Caki2 (cell line): ENCODE results near the gene GABRA4. TPM values are rescaled to one million over a fixed set of nuclear protein-coding genes. Genes with fewer than 3 reads are reported as not detected.

Source experiments
- DNase-seq: peaks from one replicate; pipeline ENCODE4 v3.0.0-alpha.2; 2015; ENCODE audit warnings: low read depth
- in situ Hi-C: cut with HindIII; loops from 2 replicates; pipeline ENCODE4 v1.10.0; 2016; ENCODE audit warnings: low sequenced_read_pairs, low pct_unique_long_range_greater_than_20kb, mixed read lengths
- total RNA-seq: library from RNA; depleted of rRNA; stranded (reverse); fragments of >200 nt; shearing (Covaris generic); gene quantifications from 2 replicates; pipeline ENCODE4 v1.2.3, GENCODE V29; 2014; ENCODE audit warnings: low replicate concordance

Gene GABRA4
- total RNA-seq, 1 experiment from 2014 or later, result not detected

DNA sequence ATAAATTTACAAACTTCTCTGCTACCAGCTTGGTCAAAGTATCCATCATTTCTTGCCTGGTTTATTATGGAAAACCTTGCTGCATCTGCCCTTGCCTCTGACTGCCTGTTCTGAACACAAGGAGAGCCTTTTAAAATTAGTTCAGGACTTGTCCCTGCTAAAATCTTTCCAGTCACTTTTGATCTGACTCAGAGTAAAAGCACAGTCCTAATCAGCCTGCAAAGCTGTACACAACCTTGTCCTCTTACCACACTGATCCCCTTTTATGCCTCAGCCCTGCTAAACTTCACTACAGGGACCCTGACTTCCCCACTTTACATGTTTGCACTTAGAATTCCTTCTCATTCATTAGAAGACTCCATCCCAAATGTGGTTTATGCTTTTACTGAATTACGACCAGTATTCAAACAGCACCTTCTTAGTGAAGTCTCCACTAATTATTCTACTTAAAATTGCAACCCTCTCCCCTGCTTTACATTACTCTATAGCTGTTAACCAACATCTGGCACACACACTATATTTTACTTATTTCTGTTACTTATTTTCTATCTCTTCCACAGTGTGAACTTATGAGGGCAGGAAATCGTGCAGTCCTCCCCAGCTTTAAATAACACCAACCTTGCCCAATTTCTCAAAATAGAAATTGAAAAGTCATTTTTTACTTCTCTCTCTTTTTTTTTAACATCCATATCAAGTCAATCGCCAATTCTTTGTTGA, 6.3 kb downstream of the GABRA4 start:
- no peak for DNase-seq
- in situ Hi-C loops, result no loop called here

DNA sequence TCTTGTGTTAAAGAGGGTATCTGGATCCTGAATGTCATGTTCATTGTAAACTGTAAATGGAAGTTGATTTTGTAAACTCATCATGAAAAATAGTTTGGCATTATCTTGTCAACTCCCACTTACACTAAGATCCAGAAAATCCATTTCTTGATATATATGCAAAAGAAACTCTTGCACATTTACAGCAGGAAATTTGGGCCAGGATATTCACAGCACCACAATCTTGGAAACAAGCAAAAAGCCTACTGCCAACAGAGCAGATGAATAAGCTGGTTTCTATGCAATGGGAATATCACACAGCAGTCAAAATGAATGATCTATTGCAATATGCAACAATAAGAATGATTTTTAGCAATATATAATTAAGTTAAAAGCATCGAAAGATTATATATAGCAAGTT, 8.6 kb downstream of the GABRA4 start:
- in situ Hi-C loops, result no loop called here
- no peak for DNase-seq

GRCh38 chr4:46980851-46981250, 12.5 kb downstream of the GABRA4 start:
- in situ Hi-C loops, result no loop called here
- no peak for DNase-seq

GRCh38 chr4:46979726-46980125, 13.7 kb downstream of the GABRA4 start:
- no peak for DNase-seq
- in situ Hi-C loops, result no loop called here

GRCh38 chr4:46979283-46979682, 14.1 kb downstream of the GABRA4 start:
- in situ Hi-C loops, result no loop called here
- DNase-seq, result no peak

DNA sequence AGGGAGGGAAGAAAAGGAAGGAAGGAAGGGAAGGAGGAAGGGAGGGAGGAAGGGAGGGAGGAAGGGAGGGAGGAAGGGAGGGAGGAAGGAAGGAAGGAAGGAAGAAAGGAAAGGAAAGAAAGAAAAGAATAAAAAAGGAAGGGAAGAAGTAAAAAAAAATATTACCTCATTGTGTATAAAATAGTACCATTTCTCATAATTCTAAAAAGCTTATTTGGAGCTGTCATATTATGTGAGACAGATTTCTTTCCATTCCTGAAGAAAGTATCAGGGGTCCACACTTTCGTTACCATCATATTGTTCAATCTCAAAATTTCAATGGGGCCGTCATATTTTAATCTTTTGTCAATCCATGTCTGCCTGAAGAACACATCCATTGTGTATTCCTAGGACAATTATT, 16.1 kb downstream of the GABRA4 start:
- in situ Hi-C loops, result no loop called here
- no peak for DNase-seq

GRCh38 chr4:46975812-46976553, 17.4 kb downstream of the GABRA4 start:
- in situ Hi-C loops, result no loop called here
- no peak for DNase-seq

- in situ Hi-C loops, result no loop called here
- no peak for DNase-seq
Observed at GRCh38 chr4:46974891-46975543, 18.4 kb downstream of the GABRA4 start.

- no peak for DNase-seq
- in situ Hi-C loops, result no loop called here
Observed at GRCh38 chr4:46968847-46969246, 24.5 kb downstream of the GABRA4 start.

- in situ Hi-C loops, result no loop called here
- DNase-seq, result no peak
Observed at GRCh38 chr4:46967631-46968030, 25.8 kb downstream of the GABRA4 start.

DNA sequence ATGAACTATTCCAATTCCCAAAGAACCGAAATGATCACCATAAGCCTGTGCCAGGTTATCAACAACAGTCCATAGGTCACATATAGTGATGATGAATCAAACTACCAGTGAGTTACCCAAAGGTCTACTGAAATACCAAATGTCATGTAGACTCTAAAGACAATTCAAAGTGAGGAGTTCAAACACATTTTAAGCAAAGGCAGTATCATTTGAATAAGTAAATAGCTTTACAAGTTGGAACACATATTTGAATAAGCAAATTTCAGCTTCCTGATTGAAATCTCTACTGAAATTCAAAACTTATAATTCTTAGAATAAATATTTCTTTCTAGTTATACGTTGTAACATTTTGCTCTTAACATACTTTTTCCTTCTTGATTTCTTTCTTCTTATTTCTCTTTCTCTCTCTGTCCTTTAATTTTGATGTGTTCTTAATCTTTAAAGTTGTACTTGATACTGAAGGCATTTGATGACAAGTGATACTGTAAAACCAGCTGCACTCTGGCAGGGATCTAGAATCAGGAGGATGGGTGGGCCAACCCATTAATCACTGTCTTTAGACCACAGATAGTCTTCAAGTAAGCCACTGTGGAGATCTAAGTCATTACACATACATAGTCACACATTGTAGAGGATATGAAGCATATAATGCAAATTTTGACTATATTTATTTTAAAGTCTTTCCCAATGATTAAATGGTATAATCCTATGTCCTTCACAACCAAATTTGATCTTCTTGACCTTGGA, 34.5 kb downstream of the GABRA4 start:
- in situ Hi-C loops, result no loop called here

DNA sequence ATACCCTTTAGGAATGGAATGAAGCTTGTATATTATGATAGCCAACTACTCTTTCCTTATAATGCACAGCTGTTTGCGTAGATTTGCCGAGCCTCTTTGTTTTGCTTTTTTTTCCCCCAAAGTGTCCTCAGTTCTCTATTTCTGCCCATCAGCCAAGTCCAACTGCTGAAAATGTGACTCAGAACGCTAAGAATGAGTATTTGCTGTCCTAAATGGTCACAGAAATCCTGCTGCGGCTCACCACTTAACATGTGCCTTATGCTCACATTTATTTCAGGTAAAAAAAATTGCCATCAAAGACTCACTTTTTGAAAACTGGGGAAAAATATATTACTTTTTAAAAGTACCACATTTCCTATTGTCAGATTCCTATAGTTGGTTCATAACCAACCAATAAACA, 36.9 kb downstream of the GABRA4 start:
- DNase-seq, result no peak

More for the DNA sequence above, 34.5 kb downstream of the GABRA4 start:
- DNase-seq, result no peak

DNA sequence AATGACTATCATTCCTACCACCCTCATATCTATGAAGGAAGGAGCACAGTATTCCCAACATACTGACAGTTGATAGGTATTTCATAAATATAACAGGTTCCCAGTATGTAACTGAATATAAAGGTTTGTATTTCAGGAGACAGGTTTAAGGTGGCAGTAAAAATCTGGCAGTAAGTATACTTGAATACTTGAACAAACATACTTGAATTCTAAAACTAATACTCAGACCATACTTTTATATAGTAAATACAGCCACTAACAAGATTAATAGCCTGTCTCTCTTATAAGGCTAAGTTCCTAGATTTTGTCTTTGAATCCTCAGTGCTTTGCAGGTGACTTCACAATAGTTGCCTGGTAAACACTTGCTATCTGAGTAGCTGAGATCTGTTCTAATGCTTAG, 37.8 kb downstream of the GABRA4 start:
- no peak for DNase-seq
- in situ Hi-C loops, result no loop called here

More for the DNA sequence above, 36.9 kb downstream of the GABRA4 start:
- in situ Hi-C loops, result no loop called here

- DNase-seq, result no peak
- in situ Hi-C loops, result no loop called here
Observed at GRCh38 chr4:46954643-46955042, 38.7 kb downstream of the GABRA4 start.

DNA sequence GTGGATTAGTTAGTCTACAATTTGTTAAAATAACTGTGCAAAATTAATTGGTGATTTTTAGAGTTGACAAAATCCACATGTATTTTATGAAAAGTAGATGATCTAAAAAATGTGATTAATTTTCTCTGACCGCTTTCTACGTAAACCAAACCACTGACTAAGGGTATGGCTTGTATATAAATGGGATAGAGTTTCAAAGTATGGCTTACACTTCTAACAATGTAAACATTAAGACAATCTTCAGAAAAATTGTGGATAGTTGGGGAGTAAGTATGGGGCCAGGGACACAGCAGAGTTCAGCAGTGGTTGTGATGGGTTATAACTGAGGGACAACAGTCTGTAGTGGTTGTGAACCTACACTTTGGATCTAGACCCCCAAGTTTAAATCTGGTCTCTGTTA, 39.8 kb downstream of the GABRA4 start:
- no peak for DNase-seq
- in situ Hi-C loops, result no loop called here

GRCh38 chr4:46952451-46952850, 40.9 kb downstream of the GABRA4 start:
- in situ Hi-C loops, result no loop called here
- no peak for DNase-seq

- no peak for DNase-seq
- in situ Hi-C loops, result no loop called here
Observed at GRCh38 chr4:46950826-46951225, 42.6 kb downstream of the GABRA4 start.

- DNase-seq, result no peak
- in situ Hi-C loops, result no loop called here
Observed at GRCh38 chr4:46949822-46950221, 43.6 kb downstream of the GABRA4 start.

DNA sequence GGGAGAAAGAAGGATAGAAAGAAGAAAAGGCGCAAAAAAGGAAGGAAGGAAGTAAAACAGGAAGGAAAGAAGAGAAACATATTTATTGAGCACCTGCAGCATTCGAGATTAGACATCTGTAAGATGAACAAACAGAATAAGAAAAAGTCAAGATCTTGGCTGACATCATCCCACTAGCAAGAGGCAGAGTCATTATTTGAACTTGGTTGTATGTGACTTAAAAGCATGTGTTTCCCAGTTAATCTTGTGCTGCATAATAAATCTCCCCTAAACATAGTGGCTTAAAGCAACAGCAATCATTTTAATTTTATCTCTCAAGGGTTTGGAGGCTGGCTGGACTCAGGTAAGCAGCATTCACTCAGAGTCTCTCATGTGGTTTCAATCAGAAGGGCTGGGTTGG, 45.8 kb downstream of the GABRA4 start:
- DNase-seq, result no peak
- in situ Hi-C loops, result no loop called here
